GM19452 (cell line): Measurements from ENCODE around the gene CALHM4.

Experiments
- ATAC-seq: cut with Tn5 transposase; IDR thresholded peaks from one replicate; pipeline ENCODE4 v1.9.1; 2021; ENCODE audit not compliant: unreplicated experiment

The CALHM4 gene, protein sequence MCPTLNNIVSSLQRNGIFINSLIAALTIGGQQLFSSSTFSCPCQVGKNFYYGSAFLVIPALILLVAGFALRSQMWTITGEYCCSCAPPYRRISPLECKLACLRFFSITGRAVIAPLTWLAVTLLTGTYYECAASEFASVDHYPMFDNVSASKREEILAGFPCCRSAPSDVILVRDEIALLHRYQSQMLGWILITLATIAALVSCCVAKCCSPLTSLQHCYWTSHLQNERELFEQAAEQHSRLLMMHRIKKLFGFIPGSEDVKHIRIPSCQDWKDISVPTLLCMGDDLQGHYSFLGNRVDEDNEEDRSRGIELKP

DNA sequence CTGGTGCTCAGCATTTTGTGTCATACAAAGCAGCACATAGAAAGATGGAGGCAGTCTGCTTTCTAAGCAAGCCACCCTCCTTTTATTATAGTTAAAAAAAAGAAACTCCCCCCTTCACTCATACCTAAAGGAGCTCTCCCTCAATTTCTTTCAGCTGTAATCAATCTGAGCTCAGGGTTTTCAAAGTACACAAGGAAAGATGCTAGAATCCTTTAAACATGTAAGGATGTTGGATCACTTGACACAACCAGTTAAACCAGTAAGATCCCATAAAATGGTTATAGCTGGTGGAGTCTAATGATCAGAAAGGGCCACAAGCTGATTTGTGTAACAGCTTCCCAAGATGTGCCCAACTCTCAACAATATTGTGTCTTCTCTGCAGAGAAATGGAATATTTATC is at the start of gene CALHM4:
TSS of gene CALHM4 (plus strand) at position 301 of the 400 bp plus-strand sequence. CDS start at position 344, 43 bp downstream.
- ATAC-seq: no peak

DNA sequence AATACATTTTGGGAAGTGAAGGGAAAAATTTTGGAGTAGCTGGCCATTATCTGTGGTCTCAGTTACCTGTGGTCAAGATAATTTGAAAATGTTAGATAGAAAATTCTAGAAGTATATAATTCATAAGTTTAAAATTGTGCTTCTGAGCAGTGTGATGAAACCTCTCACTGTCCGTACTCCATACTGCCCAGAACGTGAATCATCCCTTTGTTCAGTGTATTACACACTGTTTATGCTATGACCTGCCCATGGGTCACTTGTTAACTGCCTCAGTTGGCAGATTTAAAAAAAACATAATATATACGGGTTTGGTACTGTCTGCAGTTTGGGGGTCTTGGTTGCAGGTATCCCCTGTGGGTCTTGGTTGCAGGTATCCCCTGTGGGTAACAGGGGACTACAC is 46.2 kb upstream of the CALHM4 start:
- no peak for ATAC-seq

DNA sequence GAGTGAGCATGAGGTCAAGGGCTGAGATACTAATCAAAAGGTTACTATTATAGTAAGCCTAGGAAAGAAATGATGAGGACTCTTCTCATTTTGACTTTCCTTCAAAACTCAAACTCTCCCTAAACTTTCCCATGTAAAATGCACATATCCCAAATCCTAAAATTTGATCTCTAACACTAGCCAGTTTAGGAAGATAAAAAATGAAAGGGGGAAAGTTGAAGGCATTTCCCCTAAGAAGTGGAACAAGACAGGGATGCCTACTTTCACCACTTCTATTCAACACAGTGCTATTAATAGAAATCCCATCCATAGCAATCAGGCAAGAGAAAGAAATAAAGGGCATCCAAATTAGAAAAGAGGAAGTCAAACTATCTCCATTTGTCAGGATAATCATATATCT is 45.0 kb upstream of the CALHM4 start:
- no peak for ATAC-seq

DNA sequence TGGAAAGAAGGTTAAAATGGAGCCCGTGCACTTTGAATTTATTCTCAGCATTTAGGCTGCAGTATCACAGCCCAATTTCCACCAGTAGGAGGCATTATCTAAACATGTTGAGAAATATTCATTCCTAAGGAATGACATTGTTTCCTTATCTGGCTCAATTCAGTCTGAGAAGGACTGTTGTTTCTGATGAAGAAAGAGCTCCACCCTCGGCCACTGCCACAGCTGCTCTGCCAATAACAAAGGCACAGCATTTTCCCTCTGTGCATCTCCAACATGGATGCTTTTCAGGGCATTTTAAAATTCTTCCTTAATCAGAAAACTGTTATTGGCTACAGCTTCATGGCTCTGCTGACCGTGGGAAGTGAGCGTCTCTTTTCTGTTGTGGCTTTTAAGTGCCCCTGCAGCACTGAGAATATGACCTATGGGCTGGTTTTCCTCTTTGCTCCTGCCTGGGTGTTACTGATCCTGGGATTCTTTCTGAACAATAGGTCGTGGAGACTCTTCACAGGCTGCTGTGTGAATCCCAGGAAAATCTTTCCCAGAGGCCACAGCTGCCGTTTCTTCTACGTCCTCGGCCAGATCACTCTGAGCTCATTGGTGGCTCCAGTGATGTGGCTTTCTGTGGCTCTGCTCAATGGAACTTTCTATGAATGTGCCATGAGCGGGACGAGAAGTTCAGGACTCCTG is 42.0 kb upstream of the CALHM4 start, which contains the start of gene CALHM5:
TSS of gene CALHM5 (plus strand) at position 216 of the 687 bp plus-strand sequence. CDS start at position 274, 58 bp downstream.
- ATAC-seq: no peak

DNA sequence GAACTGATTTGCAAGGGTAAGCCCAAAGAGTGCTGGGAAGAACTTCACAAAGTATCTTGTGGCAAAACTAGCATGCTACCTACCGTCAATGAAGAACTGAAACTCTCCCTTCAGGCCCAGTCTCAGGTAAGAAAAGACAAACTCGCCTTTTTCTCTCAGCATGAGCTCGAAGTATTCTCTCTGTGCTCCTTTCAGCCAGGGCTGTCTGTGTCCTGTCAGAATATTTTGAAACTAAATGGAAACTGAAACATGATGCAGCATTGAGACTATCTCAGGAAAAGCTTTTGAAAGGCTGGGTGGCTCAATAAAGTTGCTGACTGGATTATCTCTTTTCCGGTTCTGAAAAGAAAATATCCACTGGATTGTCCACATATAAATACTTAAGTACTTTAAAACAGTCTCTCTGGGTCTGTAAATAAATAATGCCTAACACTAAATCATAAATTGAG is 41.4 kb upstream of the CALHM4 start:
- peak; percentile 78 for ATAC-seq

DNA sequence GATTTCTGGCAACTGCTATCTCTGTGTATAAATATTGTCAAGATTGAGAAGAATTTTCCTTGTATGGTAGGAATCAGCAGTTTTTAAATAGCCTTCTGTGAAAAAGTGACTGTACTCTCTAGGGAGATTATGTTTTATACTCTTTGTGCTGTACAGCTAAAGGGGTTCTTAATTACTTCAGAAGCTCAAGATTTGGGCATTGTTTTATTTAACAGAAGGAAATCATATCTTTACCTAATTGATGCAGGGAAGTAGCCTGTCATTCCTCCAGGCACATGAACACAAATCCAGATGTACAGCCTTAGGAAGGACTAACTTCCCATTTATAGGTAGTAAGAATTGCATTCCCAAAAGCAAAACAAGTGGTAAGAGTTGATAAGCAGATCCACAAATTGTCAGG is 40.8 kb upstream of the CALHM4 start:
- ATAC-seq: no peak

DNA sequence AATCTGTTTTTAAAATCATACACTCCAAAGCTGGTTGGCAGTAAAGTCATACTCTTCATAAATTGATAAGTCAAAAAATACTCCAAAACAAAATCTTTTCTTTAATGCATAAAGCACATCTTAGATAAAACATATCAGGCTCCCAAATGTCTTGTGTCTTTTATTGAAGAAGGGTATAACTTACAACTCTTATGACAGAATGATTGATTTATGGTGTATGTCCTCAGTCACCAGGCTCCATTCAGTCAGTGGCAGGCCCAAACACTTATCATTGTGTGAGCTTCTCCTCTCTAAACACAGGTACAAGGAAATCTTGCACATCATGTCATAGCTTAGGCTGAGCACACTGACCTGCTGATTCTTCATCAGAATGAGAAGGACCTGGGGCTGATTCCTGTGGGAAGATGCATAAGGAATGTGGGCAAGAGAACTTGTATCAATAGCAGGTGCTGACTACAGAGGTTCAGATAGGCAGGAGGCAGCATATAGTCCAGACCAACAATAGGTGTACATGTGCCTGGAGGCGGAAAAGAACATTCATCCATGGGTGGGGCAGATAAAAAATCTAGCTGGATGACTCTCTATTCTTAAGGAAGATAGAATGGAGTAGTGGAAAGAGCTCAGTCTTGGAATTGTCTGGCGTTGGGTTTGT is 40.2 kb upstream of the CALHM4 start:
- no peak for ATAC-seq

DNA sequence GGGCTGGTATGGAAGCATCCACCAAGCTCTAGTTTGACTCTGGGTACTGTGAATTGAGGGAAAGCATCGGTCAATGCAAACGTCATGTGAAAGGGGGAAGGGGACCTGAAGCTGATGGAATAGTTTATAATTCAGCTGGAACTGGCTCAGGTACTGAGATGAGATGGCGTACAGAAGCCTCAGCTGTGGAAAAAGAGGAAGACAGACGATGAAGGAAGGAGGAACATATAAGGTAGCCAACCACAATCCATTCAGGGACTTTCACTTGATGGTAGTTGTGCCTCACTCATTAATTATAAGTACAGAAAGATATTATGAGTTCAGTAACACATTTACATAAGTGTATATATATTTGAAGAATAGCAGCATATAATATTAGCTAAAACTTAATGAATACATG is 39.4 kb upstream of the CALHM4 start:
- ATAC-seq: no peak

DNA sequence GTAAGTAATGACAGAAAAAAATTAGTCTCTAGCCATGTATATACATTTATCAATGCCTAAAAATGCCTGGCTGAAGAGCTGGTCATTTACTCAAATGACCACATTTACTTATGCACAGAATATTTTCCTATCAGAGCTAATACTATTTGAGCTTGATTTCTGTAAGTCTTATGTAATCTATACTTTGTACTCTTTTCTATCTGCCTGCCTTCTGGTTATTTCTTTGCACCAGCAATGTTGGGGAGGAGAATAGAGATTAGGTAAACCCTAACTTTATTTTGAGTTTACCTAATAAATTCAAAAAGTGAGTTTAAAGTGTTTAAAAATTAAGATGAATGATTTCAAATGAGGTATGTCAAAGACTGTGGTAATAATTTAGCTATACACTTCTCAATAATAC is 38.4 kb upstream of the CALHM4 start:
- ATAC-seq: no peak

DNA sequence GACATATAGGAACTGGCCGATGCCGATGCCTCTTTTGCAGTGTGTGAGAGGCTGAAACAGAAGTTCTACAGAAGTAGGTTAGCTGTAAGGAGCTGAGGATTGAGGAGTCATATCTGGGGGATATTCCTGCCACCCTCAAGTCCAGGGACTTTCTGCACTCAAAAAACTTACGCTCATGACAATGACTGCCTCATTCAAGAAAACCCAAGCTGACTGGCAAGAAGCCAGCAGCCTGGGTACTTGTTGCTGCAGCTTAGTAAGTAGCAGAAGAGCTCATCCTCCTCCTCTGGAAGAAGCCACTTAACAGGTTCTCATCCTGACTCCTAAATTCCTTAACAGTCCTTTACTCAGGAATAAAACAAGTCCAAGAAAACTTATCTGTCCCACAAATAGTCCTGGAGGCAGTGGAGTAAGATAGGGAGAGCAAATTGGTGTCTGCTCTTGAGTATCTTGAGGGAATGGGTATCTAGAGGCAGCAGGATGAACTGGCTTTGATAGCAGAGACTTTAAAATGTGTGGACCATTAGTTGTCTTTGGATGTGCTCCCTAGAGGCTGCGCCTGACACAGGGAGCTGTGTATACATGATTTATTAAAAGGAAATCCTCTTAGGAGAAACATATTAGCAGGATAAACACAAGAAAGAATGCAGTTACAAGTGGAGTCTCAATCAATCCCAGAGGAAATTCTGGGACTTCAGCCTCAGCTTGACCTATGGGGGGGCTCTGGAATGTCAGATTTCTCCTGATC is 34.8 kb upstream of the CALHM4 start:
- no peak for ATAC-seq

DNA sequence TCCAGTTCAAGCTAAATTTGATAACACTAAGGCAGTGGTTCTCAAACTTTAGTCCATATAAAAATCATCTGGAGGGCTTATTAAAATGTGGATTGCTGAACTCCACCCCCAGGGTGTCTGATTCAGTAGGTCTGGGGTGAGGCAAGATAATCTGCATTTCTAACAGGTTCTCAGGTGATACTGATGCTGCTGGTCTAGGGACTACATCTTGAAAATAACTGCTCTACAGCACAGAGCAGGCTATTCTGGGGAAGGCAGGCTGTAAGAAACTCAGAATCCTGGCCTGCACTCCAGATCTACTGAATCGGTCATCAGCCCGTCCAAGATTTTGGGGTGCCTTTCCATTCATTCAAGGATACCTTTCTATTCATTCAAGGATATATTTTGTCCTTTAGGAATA is 30.7 kb upstream of the CALHM4 start:
- no peak for ATAC-seq

DNA sequence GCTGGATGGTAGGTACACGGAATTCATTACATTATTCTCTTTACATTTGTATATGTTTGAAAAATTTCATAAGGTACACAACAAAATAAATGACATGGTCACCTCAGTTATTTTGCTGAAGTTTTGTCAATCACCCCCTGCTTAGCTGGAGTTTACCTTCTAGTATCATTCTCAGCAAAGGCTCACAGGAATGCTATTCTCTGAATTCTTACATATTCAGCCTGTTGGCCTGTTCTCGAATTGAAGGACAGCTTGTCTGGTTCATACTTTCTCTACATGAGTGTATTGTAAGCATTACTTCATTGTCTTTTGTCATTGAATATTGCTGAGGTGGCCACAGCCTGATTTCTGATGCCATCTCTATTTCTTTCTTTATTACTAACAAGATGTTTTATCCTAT is 29.3 kb upstream of the CALHM4 start:
- ATAC-seq: no peak

DNA sequence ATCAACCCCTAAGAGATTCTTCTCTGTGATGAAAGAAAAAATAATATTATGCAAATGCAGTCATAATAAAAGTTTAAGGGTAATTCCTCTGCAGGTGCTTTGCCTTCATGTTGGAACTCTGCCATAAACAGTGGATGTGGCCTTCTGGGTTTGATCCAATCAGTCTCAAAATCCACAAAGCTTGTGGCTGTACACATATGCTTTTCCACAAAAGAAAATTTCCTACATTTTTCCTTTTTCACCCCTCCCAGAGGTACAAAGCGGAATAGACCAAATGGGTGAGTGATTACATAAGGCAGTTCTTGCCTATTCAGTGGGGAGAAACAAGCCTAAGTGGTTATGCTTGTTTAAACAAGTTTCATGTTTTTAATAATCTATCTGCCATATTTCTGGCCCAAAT is 25.4 kb upstream of the CALHM4 start:
- ATAC-seq: no peak

DNA sequence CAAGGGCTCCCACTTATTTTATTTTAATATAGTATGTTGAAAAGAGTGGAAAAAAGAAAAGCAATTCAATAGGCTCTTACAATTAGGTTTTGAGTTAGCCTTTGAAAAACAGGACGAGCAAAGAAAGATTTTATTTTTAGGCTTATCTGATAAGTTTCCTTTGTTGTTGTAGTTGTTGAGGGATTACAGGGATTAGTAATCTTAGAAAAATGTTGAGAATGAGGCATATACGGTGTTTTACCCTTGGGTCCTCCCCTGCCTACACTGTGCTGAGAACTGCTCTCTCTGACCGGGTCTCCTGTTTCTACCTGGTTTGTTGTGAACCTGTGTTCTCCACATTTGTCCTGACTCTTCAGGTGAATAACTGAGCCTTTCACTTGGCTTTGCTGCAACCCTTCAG is 24.8 kb upstream of the CALHM4 start:
- ATAC-seq: no peak

DNA sequence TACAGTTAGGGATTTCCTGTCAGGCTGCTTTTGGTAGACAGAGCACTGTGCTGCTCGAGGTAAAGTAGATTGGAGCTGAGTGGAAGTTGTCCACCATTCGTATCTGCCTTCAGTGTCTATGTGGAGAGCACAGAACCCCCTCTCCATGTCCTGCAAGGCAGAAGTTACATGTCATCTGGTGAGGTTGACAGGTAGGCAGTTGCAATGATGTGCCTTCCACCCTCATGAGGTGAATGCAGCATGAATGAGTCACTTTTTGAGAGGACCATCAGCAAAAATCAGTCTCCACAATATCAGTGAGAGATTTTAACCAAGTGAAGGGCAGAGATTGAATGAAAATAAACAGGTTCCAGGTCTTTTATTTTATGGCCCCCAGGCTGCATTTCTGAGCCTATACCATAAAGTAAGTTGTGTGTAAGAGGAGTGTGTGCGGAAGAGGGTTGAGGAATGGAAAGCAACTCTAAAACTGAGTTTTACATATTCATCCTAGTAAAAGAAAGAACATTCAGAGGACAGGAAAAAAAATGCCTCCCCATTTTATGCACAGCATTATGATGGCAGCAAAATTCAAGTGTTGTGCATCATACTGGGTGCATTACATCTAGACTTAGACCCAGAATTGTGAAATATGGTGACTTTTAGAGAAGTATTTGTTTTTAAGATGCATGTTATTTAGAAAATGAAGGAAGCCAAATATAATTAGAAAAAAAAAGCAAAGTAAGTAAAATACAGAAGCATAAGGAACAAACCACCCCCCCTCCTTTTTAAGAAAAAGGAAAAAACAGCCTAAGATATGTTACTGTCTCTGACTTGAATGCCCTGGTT is 23.9 kb upstream of the CALHM4 start:
- no peak for ATAC-seq

DNA sequence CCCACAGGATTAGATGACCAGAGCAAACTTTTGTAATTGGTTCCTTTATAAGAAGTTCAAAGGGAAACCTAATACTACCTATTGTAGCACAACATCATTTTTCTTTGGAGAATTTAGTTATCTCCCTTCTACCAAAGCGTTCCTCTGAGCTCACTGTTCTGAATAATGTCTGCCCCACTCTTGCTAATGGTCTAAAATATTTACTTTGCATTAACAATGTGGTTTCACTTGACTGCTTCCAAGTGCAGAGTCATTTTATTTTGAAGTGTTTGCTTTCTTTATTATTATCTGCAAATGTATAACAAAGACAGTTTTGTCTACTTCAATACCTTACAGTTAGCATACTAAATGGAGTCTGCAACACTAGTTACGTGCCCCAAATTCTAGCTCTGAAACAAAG is 23.1 kb upstream of the CALHM4 start:
- ATAC-seq: no peak

DNA sequence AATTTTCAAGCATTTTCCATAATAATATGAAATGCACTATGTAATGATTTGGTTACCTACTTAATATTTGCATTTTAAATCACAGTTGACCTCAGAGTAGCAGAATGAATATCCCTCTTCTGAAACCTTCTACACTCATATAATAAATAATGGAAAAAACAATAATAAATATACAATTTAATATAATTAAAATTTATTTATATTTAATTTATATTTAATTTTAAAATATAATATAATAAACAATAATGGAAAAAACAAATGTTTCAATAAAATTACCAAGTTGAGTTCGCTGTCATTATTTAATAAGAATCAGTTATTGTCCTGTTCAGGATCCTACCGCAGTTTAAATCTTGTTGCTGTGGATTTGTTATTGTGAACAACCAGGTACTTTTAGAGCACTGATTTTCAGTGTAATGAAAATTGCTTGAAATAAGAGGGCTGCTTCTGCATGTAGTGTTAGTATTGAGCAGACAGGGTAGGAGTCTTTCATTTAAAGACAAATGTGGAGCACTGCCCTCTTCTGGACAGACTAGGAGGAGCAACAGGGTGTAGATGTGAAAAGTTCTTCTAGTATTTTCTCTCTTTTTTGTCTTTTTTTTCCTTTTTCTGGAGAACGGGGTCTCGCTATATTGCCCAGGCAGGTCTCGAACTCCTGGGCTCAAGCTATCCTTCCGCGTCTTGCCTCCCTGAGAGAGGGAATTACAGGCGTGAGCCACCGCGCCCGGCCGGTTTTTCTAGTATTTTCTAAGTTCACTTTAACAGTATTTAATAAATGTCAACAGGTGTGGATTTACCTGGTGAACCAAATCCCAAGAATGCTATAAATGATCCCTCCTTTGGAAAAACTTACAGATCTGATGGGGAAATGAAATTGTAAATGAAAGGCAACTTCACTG is 21.6 kb upstream of the CALHM4 start:
- ATAC-seq: no peak

DNA sequence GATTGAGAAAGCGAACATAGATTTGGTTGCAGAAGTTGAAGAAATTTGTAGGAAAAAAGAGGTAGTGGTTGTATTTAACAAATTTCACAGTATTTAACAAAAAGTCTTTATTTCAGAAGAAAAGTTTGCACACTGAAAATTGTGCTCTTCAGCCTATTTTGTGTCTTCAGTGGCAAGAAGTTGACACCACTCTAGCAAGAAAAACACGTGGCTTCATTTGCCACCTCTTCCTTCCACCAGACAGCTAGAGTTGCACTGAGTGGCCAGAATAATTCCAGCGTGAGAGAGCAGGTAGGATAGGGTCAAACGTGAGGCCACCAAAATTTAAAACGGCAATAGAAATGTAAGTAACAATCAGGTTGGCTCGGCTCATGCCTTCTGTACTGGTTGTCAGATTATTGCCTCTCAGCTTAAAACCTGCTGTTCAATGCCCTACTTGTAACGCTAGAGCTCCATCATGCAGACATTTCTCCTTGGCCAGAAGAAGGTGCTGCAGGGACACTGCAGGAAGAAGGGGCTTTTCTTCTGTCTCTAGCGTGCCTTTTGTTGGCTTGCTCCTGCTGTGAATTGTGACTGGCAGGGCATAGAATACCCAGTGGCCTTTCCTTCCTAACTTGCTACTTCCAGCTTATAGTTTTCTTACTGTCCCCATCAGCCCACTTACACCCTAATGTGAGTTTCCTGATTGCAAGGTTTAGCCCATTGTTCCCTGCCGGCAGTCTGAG is 20.2 kb upstream of the CALHM4 start:
- no peak for ATAC-seq

DNA sequence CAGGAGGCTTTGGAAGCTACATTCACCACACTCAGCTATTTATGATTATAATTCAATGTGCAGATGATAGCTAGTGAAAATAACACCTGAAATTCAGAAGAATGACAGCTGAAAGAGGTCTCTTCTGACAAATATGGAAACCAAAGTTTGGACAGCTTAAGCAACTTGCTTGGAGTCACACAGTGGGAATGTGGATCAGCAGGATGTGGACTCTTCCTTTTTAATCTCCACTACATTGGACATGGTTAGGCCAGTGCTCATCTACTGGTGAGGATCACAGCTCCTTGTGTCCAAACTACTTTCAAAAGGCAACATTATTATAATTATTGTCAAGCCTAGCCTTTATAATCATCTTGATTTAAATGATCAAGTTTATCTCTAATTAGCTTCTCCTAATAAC is 18.4 kb upstream of the CALHM4 start:
- no peak for ATAC-seq
